GM21786 (cell line): ENCODE measurements around the gene CHD9.
"Not testable (repeated sequence)": the region's sequence is repeated elsewhere in the genome, so short reads cannot be mapped to it uniquely, and the experiment has no call there.

ENCODE experiments used
- ATAC-seq: cut with Tn5 transposase; IDR thresholded peaks from one replicate; pipeline ENCODE4 v1.9.1; 2021; ENCODE audit not compliant: unreplicated experiment

Gene CHD9

GRCh38 chr16:53074296-53074695 lies 19.5 kb downstream of the CHD9 start:
- not testable (repeated sequence) for ATAC-seq

- not testable (repeated sequence) for ATAC-seq
These were observed 20.7 kb downstream of the CHD9 start for GRCh38 chr16:53075461-53075860.

- ATAC-seq: no peak
These were observed 23.5 kb downstream of the CHD9 start for GRCh38 chr16:53078247-53078646.

GRCh38 chr16:53078765-53079485 lies 24.1 kb downstream of the CHD9 start:
- no peak for ATAC-seq

GRCh38 chr16:53080345-53081031 lies 25.7 kb downstream of the CHD9 start:
- no peak for ATAC-seq

- no peak for ATAC-seq
These were observed 26.2 kb downstream of the CHD9 start for GRCh38 chr16:53081032-53081424.

- no peak for ATAC-seq
These were observed 27.1 kb downstream of the CHD9 start for GRCh38 chr16:53081686-53082407.

GRCh38 chr16:53082509-53082908 lies 27.7 kb downstream of the CHD9 start:
- ATAC-seq: no peak

GRCh38 chr16:53083119-53083518 lies 28.3 kb downstream of the CHD9 start:
- no peak for ATAC-seq

GRCh38 chr16:53084141-53084541 lies 29.4 kb downstream of the CHD9 start:
- no peak for ATAC-seq

- no peak for ATAC-seq
These were observed 30.0 kb downstream of the CHD9 start for GRCh38 chr16:53084746-53085334.

- no peak for ATAC-seq
These were observed 30.6 kb downstream of the CHD9 start for GRCh38 chr16:53085369-53085843.

GRCh38 chr16:53085931-53086421 lies 31.2 kb downstream of the CHD9 start:
- ATAC-seq: no peak

- ATAC-seq: no peak
These were observed 32.3 kb downstream of the CHD9 start for GRCh38 chr16:53087101-53087500.

GRCh38 chr16:53089434-53090285 lies 34.9 kb downstream of the CHD9 start:
- no peak for ATAC-seq

- no peak for ATAC-seq
These were observed 35.4 kb downstream of the CHD9 start for GRCh38 chr16:53090286-53090590.

GRCh38 chr16:53090591-53091411 lies 36.0 kb downstream of the CHD9 start:
- peak; percentile 52 for ATAC-seq

- peak; percentile 56 for ATAC-seq
These were observed 36.8 kb downstream of the CHD9 start for GRCh38 chr16:53091466-53092211.

GRCh38 chr16:53092284-53092683 lies 37.5 kb downstream of the CHD9 start:
- no peak for ATAC-seq
